KG1 (cell line): ENCODE measurements around the gene ZMAT5.

ENCODE experiments used
- DNase-seq: peaks from one replicate; lab custom pipeline; 2025; lab: John Stamatoyannopoulos, UW

The ZMAT5 gene

GRCh38 chr22:29706486-29706885 lies 60.3 kb downstream of the ZMAT5 start:
- DNase-seq: no peak

DNA sequence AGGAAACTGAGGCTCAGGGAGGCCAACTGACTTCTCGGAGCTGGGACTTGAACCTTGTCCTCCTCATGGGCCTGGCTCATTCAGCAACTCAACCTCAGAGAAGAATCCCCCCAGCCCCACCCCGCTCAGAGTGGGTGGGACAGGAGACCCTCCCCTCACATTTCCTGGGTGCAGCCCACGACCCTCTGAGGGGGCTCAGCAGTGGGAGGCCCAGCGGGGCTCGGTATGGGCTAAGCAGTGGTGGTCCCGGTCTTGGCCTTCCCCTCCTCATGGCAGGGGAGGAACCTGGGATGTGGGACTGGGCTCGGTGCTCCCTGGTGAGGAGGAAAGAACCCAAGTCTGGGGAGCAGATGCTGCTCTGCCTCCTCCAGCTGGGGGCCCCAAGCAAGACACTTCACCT lies 61.2 kb downstream of the ZMAT5 start:
- no peak for DNase-seq

- no peak for DNase-seq
Measured at GRCh38 chr22:29704528-29705285, 62.1 kb downstream of the ZMAT5 start.

DNA sequence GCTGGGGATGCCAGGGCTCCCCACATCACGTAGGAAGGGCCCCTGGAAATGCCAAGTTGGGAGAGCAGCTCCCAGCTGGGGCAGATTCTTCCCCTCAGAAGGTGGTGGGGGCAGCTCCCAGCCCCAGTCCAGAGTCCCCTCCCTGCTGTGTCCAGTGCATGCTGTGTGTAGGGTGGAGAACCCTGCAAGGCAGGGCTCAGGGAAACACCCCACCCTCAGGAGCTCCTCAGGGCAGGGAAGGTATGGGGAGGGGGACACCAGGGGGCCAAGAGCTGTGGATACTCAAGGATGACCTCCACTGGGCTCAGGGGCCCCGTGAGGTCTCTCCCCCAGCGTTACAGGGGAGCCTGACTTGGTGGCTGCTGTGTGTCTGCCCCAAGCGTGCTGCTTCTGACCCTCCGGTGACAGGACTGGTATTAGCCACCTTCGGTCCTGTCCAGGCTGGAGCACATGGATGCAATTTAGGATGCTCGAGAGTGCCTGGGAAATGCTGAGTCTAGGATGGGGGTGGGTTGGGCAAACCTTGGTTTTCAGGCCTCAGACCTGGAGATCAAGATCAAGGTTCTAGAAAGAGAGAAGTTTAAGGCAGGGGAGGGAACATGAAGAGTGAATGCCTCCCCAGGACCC lies 63.1 kb downstream of the ZMAT5 start:
- DNase-seq: no peak

DNA sequence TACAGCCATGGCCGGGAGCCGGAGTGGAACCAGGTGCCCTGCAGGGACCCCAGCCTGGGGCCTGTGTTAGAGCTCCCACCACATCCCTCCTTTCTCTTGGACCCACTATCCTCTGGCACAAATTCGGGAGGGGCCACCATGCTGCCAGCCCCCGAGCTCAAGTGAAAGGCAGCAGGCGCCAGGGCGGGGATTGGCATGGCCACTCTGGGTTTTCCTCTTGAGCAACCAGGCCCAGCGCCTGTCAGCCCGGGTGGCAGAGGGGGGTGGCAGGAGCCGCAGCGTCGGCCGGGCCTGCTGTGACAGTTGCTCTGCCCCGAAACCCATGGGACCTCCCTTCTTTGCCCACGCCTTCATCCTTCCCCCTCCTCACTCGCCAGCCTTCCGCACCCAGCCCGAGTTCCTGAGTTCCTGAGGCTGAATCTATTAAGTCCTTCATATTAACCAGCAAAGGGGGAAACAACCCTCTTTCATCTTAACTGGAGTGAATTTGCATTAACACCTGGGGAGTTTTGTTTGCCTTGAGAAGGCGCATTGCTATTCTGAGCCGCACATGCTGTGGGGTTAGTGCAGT lies 63.8 kb downstream of the ZMAT5 start:
- DNase-seq: no peak

GRCh38 chr22:29702000-29702930 lies 64.5 kb downstream of the ZMAT5 start:
- DNase-seq: no peak

DNA sequence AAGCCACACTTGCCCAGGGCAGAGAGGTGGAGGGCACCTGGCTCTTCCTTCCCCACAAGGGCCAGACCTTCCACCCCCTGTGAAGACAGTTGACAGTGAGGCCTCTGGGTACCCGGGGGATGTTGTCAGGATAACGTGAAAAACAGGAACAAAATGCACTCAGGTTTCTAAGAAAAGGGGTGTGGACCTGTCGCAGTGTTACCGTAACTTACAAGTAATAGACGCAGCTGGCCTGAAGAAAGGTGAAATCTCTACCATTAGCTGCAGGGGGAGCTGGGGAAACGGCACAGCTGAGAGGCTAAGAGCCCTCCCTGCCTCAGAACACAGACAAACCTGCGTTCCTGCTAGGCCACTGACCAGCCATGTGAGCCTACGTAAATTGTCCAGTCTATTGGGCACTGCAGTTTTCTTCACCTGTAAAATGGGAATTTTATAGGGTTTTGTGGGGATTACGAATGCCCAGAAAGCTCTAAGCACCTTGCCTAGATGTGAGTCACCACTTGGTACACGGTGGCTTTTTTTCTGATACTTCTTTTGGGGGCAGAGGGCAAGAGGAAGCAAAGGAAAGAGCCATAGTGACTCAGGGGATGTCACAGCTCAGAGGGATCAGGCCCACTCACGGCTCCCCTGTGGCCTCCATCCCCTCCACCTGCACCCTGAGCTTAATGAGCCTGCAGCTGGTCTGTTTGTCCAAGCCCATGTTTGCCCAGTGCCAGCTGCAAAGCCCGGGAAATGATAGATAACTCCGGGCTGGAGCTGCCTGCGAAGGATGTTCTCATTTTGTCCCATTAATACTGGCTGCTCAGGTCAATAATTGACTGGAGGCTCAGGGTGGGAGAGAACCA lies 65.4 kb downstream of the ZMAT5 start:
- DNase-seq: peak; percentile 10

DNA sequence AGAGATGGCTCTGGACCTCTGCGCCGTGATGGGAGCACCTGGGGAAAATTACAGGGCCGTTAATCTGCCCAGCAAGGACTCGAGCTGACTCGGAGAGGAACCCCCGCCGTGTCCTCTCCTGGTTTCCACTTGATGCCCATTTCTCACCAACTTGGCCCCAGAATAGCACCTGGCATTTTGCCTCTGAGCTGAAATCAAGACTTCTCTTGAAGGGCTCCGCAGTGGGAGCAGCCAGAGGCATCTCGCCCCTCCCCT lies 66.0 kb downstream of the ZMAT5 start:
- no peak for DNase-seq

DNA sequence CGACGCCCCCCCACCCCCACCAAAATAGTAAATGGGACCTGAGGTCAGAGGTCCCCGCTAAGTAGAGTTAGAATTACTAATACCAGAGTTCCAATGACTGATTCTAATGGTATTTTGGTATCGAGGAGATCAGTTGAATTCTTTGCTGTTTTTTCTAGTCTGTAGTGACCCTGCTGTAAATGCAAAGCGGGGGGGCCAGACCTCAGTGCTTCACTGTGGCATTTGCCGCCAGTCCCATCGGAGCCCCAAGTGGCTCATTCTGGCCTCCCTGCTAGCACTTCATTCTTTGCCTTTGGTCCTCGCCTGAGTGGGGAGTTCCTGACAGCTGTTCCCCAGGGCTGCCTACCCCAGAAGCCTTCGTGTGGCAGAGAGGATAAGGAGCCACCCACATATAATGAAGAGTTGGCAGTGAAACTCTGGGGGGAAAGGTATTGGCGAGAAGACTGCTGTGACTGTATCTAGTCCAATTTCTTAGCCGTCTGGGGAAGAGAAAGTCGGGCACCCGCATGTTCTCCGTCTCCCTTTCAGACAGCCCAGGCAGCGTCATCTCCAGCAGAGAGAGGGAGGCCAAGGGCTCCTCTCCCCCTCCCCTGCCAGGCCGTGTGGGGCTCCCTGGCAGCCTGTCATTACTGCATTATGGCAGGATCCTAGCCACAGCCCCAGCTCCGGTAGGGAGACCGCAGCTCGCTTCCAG lies 66.5 kb downstream of the ZMAT5 start:
- no peak for DNase-seq

DNA sequence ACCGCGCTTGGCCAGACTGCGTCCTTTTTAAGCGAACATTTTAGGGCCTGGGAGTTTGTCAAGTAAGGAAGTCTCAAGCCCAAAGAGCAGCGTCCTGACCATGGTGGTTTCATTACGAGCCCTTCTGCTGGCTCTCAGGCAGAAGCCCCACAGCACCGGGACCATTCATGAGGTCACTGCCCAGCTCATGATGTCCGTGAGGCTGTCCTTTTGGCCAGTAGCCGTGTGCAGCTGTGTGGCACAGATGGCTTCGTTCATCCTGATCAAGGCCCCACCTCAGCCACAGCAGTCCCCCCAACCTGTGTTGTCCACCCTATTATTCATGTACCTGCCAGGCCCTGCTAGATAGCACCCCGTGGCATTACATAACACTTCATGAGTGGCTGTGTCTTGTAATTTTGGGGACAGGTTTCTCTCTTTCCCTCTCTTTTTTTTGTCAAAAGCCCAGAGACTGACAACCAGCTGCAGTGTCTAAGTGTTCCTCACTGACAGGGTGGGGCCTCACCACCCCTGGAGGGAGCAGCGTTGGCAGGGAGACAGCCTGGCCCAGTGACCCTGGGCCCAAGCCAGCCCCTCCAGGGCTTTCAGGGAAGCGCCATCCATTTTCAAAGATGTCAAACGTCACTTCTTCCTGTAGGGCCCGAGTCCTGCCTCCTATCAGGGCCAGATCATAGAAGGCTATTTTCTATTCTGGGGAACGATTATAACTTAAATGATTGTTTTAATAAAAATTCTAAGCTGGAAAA lies 68.8 kb downstream of the ZMAT5 start:
- DNase-seq: no peak

GRCh38 chr22:29695129-29695926 lies 71.5 kb downstream of the ZMAT5 start:
- no peak for DNase-seq

- no peak for DNase-seq
Measured at GRCh38 chr22:29693671-29694070, 73.1 kb downstream of the ZMAT5 start.

DNA sequence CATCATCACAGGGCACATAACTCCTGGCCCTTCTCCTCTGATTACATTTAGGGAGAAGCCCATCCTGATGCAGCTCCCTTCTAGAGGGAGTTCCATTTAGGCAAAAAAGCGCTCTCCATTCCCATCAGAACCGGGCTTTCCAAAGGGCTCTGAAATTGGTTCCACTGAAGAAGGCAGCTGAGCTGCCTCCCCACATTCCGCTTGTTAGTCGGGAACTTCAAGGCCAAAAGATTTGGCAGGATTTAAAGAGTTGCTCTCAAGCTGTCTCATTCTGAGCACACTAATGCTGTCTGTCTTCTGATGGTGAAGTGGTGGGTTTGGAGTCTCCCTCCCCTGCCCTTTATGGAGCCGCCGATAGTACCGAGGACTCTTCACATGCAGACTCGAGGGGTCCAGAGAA lies 73.6 kb downstream of the ZMAT5 start:
- no peak for DNase-seq

- no peak for DNase-seq
Measured at GRCh38 chr22:29692327-29692640, 74.5 kb downstream of the ZMAT5 start.

DNA sequence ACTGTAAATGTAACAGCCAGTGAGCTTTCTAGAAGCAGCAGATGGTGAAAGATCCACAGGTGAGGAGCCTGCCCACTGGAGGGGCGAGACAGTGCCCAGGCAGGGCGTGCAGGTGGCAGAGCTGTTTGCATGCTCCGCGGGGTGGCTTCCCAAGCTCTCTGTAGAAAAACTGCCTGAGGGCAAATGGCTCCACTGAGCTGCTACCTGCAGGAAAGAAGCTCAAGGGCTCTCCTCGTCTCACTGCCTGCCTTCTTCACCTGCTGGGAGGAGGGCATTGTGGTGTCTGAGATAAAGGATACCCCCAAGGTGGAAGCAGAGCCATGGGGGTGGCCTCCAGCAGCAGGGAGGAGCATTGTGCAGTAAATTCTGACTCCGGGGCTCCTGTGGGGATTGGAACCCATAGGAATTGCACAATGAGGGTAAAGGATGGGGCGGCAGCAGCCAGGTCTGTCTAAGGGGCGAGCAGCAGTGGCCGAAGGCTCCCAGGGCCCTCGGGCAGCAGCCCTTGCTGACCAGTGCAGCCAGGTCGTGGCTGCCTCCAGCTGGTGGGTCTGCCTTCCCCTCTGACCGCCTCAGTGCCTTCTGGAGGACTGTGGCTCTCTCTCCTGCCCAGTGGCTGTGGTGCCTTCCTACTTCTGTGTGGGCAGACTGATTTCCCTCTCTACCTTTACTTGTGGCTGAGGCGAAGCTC lies 75.0 kb downstream of the ZMAT5 start:
- no peak for DNase-seq

DNA sequence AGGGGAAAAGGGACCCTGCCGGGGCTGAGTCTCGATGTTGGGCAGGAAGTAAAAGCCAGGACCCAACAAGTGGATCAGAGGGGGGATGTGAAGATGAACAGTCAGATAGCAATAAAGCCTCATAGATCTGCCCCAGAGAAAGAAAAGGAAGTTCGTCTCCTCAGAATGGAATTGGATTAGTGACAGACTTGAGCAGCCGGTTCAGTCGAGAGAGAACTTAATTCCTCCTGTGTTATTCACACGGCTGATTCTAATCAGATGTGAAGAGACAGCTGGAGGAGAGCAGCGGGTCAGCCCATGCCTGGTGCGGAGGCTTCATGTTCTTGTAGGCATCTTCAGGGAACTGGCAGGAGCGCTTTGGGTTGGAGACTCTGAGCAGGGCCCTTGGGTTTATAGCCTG lies 76.3 kb downstream of the ZMAT5 start:
- DNase-seq: no peak

DNA sequence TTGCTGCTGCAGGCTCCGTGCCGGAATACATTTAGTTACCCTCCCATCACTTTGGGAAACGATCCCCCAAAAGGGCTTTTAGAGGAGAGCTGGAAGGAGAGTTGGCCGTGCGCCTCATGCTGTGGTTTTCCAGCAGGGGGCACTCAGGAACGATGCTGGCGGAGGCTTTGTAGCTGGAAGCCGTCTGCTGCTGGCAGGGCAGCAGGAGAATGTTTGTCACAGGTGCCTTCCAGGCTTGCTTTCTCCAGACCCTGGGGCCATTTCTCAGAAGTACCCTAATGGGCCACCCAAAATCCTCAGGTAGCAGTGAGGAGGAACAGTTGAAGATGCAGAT lies 77.0 kb downstream of the ZMAT5 start:
- DNase-seq: no peak

DNA sequence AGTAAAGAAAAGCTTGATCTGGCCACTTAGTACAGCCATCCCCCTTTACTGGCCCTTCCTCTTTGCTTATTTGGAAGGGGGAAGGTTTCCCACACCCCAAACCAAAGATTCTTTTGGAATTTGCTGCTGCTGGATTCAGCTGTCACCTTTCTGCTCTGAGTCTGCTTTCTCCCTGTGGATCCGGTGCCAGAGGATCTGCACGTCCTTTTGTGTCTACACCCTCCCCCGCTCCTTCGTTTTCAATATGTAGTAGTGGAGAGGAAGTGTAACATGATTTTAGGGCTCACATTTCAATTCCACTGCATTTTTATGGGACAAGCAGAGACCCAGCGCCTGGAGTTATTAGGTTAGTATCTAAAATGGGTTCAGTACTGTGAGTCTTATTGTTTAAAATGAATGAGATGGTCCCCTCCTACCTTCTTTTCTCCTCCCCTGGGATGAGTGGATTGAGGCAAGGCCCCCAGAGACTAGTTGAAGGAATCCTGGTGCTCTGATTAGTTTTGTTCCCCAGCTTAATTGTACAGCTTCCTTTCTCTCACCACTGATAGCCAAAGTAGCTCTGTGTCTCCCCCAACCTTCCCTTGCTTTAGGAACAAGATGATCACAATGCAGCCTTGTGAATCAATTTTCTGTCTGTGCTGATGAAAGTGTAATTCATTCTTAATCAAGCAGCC lies 77.5 kb downstream of the ZMAT5 start:
- no peak for DNase-seq

GRCh38 chr22:29684244-29684643 lies 82.6 kb downstream of the ZMAT5 start:
- DNase-seq: no peak
